ENCODE measurements around the gene MCF2L2. TPM values are rescaled to one million over a fixed set of nuclear protein-coding genes. Genes with fewer than 3 reads are reported as not detected.
"Not testable (repeated sequence)": the region's sequence is repeated elsewhere in the genome, so short reads cannot be mapped to it uniquely, and the experiment has no call there.

MCF2L2 gene
- total and polyA plus RNA-seq, 3 donors from 2014 or later, result 6.8 to 24.2 (median 14.6) TPM

DNA sequence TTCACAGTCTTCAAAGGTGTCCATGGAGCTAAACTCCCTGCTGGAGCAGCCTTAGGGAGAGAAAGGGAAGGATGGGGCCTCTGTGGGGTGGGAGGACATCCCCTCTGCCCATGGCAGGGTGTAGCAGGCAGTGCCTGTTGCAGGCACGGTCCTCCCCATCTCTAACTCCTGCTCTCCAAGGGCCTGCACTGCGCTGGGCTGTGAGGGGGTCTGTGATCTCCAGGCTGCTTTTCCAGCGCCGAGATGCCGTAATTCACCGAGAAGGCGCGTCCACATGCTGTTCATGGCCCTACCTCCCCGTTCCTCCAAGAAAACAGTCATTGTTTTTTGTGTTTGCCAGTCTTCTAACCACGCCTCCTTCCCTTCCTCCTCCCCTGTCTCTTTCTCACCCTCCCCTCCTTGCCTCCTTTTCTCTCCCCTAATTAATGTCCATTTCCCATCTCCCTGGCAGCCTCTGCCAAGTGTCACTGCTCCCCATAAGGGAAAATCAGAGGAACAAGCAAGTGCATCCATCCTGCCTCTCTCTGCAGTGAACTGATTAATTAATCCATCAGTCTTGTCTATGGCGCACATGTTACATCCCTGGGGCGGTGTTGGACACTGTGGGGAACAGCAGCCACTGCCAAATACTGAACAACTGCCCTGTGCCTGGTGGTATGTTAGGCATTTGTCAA is 248.2 kb downstream of the MCF2L2 start:
- WGBS, 2 donors, result 35 to 40% methylated on average over 9 to 12 of the region's 12 CpGs
- Histone ChIP-seq H3K9me3 (no peaks in the 10 kb centered on the region), H3K4me3 (peak overlapping the region in 1 of 2 donors; percentile 59), H3K27me3 (no peaks in the 10 kb centered on the region), H3K4me1 (peaks cover 11% of the 10 kb centered on the region), H3K27ac (no peak overlapping the region), H3K36me3 (ENCODE audit: low read depth, missing control alignments) (no peaks in the 10 kb centered on the region)
- intact Hi-C loops (cut with DNase I; ENCODE audit: low total_unique reads), result loop anchor here (10.0 kb wide), 1 partner anchor 205 kb away; no protein-coding TSS in a partner anchor
- DNase-seq, result no peak
- TF ChIP-seq, protein P1, sequence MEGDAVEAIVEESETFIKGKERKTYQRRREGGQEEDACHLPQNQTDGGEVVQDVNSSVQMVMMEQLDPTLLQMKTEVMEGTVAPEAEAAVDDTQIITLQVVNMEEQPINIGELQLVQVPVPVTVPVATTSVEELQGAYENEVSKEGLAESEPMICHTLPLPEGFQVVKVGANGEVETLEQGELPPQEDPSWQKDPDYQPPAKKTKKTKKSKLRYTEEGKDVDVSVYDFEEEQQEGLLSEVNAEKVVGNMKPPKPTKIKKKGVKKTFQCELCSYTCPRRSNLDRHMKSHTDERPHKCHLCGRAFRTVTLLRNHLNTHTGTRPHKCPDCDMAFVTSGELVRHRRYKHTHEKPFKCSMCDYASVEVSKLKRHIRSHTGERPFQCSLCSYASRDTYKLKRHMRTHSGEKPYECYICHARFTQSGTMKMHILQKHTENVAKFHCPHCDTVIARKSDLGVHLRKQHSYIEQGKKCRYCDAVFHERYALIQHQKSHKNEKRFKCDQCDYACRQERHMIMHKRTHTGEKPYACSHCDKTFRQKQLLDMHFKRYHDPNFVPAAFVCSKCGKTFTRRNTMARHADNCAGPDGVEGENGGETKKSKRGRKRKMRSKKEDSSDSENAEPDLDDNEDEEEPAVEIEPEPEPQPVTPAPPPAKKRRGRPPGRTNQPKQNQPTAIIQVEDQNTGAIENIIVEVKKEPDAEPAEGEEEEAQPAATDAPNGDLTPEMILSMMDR (IDR thresholded peaks at IDR 0.05), result no peak
- no peak for TF ChIP-seq POLR2A (IDR thresholded peaks at IDR 0.05)

- DNase-seq; intact Hi-C loops (cut with DNase I; ENCODE audit: low total_unique reads); H3K36me3 ChIP-seq (ENCODE audit: low read depth, missing control alignments); H3K9me3 ChIP-seq; H3K27ac ChIP-seq; H3K27me3 ChIP-seq: not testable (repeated sequence)
- WGBS, 2 donors, result 0 to 3% methylated on average over 9 to 18 of the region's 18 CpGs
- Histone ChIP-seq H3K4me1 (peaks cover 11% of the 10 kb centered on the region), H3K4me3 (peak overlapping the region; percentile 36 to 59)
Observed at GRCh38 chr3:183179550-183179908, 248.9 kb downstream of the MCF2L2 start.

DNA sequence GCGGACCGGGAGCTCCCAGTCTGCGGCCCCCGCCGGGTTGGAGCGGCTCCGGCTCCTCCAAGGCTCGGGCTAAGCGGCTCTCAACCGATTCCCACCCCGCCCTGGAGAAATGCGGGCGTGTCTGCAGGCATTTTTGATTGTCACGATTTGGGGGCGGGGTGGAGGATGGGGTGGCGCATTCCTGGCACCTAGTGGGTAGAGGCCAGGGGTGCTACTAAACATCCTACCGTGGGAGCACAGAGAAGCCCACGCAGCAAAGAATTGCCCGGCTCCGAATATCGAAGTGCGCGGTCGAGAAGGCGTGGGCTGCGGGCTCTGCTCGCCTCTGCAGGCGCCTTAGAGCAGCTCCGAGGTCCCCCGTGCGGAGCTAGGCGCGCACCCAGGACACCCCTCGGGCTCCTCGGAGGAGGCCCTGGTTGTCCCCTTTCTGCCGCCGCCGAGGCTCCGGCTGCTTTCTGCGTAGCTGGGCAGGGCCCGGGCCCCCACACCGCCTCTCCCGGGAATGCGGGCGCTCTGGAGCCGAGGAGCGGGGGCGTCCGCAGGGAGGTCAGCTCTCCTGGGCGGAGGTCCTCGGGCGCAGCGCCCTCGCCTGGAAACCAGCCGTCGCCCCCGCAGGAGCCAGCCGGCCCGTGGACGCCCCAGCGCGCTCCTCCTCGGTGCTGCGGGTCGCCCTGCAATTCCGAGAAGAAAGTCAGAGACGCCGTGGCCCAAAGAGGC is 249.4 kb downstream of the MCF2L2 start:
- DNase-seq, result peak; percentile 49
- Histone ChIP-seq H3K27me3 (no peaks in the 10 kb centered on the region), H3K36me3 (ENCODE audit: low read depth, missing control alignments) (no peaks in the 10 kb centered on the region), H3K4me3 (peak overlapping the region; percentile 36 to 59), H3K9me3 (no peaks in the 10 kb centered on the region), H3K27ac (no peak overlapping the region), H3K4me1 (peaks cover 11% of the 10 kb centered on the region)
- WGBS, 2 donors, result 1% methylated on average over 20 to 68 of the region's 68 CpGs
- intact Hi-C loops (cut with DNase I; ENCODE audit: low total_unique reads), result no loop called here
- TF ChIP-seq, protein P1 (IDR thresholded peaks at IDR 0.05), result no peak
- TF ChIP-seq POLR2A (IDR thresholded peaks at IDR 0.05), result no peak

DNA sequence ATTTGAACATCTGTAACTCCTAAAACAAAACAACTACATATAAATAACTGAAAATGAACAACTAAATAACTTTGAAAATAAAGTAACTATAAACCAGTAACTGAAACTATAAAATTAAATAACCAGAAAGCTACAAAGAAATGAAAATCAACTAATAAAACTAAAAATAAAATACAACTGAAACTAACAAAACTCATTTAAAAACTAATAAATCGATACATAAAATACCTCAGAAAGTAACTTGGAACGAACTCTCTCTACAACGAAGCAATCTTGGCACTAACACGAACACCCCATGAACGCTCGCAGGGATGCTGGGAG is 249.9 kb downstream of the MCF2L2 start:
- Histone ChIP-seq H3K27ac (no peak overlapping the region), H3K27me3 (no peaks in the 10 kb centered on the region), H3K4me1 (peaks cover 11% of the 10 kb centered on the region), H3K9me3 (no peaks in the 10 kb centered on the region), H3K4me3 (peak overlapping the region; percentile 36 to 59), H3K36me3 (ENCODE audit: low read depth, missing control alignments) (no peaks in the 10 kb centered on the region)
- TF ChIP-seq, protein P1 (IDR thresholded peaks at IDR 0.05), result no peak
- TF ChIP-seq POLR2A (IDR thresholded peaks at IDR 0.05), result no peak
- intact Hi-C loops (cut with DNase I; ENCODE audit: low total_unique reads), result no loop called here
- no peak for DNase-seq
- 4 to 6% methylated on average over 6 of the region's 6 CpGs for WGBS, 2 donors

- intact Hi-C loops (cut with DNase I; ENCODE audit: low total_unique reads), result no loop called here
- no peak for DNase-seq
- Histone ChIP-seq H3K9me3 (no peaks in the 10 kb centered on the region), H3K27ac (no peak overlapping the region), H3K36me3 (ENCODE audit: low read depth, missing control alignments) (no peaks in the 10 kb centered on the region), H3K27me3 (no peaks in the 10 kb centered on the region), H3K4me3 (no peak overlapping the region), H3K4me1 (no peaks in the 10 kb centered on the region)
- WGBS, 2 donors, result 73 to 76% methylated on average over 5 of the region's 5 CpGs
- TF ChIP-seq, protein P1 (IDR thresholded peaks at IDR 0.05), result no peak
- no peak for TF ChIP-seq POLR2A (IDR thresholded peaks at IDR 0.05)
Observed at GRCh38 chr3:183172051-183172639, 256.3 kb downstream of the MCF2L2 start.

- H3K27ac ChIP-seq; DNase-seq; H3K9me3 ChIP-seq; H3K27me3 ChIP-seq; H3K36me3 ChIP-seq (ENCODE audit: low read depth, missing control alignments); H3K4me1 ChIP-seq; intact Hi-C loops (cut with DNase I; ENCODE audit: low total_unique reads); H3K4me3 ChIP-seq: not testable (repeated sequence)
- WGBS, 2 donors, result 100% methylated on average over 1 of the region's 1 CpG
Observed at GRCh38 chr3:183167975-183168374, 260.4 kb downstream of the MCF2L2 start.
